ENCODE measurements around the gene LRRC4C.

The LRRC4C gene

DNA sequence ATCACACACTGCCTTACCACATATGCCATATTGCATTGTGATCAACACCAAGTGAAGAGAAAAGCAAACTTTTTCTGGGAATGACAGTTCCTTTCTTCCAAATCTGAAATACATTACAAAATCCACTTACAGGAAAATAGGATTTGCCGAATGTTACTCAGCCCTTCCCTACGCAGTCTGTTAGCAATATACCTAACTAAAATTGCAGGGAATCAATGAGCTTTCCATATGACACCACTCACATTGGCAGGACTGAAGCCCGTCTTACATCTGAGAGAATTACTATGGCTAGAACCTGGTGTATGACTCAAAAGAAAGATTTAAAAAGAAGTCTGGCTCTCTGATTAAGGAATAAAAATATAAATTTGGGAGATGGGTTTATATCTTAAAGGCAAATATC lies 136.0 kb downstream of the LRRC4C start:
- DNase-seq (ENCODE audit: low spot score) = no peak

DNA sequence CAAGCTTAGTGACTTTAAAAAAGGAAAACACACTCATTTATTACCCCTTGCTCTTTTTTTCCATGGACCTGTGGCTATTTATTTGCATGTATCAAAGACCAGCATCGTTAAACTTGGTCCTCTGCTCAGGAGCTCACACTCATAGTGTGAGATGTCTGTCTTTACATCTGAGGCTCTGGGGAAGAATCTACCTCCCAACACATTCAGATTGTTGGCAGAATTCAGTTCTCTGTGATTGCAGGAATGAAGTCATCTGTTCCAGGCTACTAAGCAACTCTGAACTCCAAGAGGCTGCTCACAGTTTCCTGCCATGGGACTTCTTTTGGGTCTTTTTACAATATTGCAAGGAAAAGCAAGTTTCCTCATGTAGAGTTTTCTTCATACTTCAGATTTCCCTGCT lies 138.8 kb downstream of the LRRC4C start:
- no peak for DNase-seq (ENCODE audit: low spot score)

DNA sequence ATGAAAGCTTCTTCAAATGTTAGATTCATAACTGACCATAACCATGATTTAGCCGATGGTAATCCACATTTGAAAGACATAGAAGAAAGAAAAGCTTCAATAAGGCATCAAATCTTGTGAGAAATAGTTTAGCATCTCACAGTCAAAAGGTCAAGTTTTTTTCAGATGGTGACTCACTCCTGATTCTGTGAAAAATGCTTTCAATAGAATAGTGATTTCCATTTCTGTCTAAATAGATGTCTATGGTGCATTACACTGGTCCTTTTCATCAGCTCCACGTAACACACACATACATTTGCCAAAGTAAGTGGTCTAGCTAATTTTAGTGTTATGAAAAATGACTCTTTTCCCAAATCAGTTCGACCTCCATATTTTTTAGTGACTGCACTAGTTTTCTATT lies 139.2 kb downstream of the LRRC4C start:
- no peak for DNase-seq (ENCODE audit: low spot score)

DNA sequence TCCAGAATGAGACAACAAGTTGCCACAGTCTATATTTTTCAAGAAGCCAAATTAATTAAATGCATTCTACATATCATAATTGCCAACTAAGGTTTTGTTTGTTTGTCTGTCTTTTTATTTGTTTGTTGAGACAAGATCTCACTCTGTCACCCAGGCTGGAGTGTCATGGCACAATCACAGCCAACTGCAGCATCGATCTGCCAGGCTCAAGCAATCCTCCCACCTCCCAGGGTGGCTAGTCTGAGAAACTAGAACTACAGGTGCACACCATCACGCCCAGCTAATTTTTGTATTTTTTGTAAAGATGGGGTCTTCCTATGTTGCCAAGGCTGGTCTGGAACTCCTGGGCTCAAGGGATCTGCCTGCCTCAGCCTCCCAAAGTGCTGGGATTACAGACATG lies 140.0 kb downstream of the LRRC4C start:
- DNase-seq (ENCODE audit: low spot score) = no peak

DNA sequence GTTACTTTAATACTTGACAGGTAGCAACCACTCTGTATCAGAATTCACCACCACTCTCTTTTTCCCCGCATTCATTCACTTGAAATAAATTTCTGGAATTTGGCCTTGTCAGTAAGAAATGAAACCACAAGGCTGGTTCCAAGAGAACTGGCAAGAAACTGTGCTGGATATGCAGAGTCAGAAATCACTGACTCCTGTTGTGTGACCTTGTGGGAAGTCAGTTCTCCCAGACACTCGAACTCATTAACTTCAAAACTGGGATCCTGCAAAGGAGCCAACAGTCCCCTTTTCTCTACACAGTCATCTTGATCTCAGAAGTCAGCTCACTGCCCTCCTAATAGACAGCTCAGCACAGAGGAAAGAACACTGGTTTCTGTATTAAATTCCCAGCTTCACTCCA lies 142.7 kb downstream of the LRRC4C start:
- no peak for DNase-seq (ENCODE audit: low spot score)

DNA sequence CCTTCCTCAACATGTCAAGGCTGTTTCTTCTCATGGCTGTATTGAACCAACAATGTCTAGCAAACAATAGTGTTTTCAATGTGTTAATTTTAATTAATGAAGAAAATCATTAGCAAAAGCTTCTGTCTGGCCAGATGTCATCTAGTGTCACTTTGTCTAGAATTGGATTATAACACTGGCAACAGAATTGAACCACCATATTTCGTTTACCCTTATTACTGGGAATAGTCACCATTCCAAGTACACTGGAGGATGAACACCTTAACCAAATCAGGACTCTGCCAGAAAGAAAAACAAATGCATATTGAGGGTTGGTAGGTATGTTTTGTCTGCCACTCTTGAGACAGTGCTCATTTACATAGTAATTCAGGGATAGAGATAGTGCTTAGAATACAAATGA lies 146.2 kb downstream of the LRRC4C start:
- DNase-seq (ENCODE audit: low spot score) = no peak

DNA sequence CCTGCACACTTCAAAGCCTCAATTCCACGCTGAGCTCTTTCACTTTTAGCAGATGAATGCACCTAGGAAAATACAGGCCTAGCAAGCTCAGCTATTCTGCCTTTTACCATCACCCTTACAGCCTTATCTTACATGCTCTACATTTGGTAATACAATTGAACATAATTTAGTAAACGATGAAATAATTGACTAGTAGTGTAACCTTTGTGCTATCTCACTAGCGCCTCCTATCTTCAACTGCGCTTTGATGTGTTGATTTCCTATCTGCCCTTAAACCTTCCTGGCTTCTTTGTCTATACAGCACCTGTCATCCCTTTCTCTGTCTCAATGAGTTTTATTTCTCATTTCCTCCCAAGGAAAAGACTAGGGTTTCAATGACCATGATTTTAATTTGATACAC lies 149.7 kb downstream of the LRRC4C start:
- DNase-seq (ENCODE audit: low spot score) = no peak

DNA sequence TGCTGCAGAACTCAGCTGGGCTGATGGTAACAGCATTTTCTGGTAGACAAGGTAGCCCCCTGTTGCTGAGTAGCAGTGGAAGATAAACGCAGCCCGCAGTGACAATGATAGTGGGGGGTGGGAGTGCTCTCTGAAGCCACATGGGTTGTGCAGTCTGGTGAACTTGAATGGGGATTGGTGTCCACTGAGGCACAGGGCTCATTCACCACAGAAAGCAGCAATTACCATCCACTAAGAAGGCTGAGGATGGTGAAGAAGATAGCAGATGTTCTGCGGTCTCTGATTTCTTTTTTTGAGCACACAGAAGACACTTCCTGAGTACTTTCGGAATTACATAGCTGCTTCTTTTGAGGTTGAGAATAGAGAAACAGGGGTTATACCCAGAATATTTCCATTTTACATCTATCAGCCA lies 150.3 kb downstream of the LRRC4C start:
- DNase-seq (ENCODE audit: low spot score) = no peak

DNA sequence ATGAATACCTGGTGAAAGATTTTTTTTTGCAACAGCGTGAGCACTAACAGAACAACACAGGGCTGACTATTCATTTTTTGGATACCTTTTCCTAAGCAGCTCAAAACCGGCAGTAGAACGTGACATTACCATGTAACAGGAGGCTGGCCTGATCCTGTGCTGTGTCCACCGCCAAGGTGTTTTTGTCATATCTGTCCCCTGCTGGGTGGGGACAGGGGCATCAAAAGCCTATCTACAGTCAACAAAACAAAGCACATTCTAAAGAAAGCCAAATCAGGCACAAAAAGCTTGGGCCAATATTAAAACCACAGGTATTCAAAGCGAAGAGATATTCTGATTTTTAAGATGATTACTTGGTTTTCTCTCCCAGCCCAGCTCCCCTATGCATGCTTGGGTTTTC lies 151.2 kb downstream of the LRRC4C start:
- no peak for DNase-seq (ENCODE audit: low spot score)

DNA sequence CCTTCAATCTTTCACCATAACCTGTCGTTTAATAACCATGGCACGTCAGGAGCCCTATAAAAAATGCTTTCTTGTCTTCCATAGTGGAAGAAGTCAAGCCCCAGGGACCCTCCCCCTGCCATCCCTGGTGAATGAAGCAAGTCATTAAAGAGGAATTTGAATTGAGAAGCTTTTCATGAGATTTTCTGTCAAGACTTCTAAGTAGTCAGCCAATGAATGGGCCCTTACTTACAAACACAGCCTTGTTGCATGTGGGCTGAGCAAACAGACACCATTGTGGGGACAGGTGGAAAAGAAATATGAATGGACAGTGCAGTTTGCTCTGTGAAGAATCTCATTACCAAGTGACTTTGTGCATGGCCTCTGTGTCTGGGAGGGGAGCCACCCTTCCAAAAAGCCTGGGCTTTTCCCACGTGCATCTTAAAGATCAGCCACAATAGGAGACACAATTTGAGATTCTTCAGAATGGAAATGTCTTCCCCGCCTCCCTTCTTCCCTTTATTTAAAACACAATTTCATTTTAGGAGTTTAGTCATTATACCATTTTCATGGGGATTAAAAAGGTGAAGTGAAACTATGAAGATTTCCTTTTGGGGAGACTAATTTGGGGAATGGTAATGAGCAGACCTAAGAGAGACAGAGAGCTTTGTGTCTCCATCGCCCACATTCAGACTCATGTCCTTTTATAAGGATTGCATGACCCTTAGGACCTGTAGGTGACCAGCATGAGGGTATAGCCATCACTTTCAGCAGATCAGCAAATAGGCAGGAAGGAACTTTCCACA lies 152.0 kb downstream of the LRRC4C start:
- no peak for DNase-seq (ENCODE audit: low spot score)

DNA sequence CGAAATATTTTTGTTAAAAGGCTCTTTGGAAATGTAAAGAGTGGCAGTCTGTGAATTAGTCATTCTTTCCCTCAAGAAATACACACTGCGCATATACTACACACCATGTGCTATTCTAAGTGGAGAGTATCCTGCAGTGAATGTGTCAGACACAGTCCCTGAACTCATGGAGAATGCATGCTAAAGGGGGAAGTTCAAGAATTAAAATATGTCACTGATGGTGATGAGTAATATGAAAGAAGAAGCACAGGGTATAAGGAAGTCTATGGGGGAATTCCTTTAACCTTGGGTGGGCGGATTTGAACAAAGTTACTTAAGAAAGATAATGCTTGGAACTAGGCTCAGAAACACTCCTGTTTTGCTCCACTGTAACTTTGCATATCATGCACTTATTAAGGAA lies 153.0 kb downstream of the LRRC4C start:
- DNase-seq (ENCODE audit: low spot score) = no peak

DNA sequence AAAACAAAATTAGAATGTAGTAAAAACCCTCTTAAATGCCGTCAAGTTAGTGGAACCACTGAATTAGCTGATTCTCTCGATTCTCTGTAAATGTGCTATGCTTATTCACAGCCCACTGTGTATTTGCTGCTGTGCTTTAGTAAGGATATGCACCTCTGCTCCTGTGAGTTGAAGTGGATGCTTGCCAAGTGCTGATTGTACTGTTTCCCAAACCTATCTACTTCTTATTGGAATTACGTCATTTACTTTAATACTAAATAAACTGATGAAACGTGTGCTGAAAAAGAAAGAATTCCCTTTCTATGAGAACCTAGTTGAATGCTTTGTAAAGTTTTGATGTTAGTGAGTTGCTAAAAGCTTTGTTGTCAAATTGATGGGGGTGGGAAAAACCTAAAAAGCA lies 158.4 kb downstream of the LRRC4C start:
- DNase-seq (ENCODE audit: low spot score) = no peak

DNA sequence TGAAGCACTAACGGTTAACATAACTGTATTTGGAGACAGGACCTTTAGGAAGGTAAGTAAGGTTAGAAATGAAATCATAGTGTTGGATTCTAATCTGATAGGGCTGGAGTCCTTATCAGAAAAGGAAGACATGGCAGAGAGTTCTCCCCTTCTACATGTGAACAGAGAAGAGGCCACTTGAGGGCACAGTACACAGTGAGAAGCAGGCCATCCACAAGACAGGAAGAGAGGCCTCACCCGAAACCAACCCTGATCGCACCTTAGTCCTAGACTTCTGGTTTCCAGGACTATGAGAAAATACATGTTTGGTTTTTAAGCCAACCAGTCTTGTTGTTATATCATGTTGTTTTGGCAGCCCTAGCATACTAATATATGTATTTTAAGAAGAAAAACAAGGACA lies 170.0 kb downstream of the LRRC4C start:
- no peak for DNase-seq (ENCODE audit: low spot score)

DNA sequence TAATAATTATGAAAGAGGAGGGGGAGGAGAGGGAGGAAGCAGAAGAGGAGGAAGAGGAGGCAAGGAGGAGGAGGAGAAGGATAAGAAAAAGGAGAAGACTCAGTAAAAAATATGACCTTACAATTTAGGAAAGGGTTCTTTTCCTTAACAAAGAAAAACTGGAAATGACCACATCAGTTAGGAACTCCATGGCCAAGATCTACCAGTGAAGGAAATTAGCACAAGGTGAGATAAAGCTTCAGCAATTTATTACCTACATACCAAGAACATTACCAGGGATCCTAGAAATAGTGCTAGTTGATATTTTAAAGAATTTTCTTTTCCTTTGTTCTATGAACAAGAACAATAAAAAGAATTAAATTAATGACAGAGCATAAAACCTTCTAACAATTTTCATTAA lies 172.7 kb downstream of the LRRC4C start:
- DNase-seq (ENCODE audit: low spot score) = no peak

DNA sequence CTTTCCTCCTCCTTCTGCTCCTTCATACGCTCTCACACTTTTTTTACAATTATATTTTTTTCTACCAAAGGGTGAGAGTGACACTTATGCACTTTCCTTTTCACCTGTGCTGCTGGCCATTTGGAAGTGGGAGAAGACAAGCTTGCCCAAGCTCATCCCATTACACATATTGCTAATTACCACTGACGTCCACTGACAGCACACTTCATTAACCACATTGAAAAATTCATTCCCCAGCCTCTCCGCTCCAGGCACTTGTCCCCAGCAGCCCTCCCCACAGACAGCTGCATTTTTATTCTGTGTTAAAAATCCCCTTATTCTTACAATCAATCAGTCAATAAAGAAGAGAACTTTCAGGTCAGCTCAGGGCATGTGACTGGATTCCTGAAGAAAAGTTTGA lies 175.1 kb downstream of the LRRC4C start:
- no peak for DNase-seq (ENCODE audit: low spot score)

DNA sequence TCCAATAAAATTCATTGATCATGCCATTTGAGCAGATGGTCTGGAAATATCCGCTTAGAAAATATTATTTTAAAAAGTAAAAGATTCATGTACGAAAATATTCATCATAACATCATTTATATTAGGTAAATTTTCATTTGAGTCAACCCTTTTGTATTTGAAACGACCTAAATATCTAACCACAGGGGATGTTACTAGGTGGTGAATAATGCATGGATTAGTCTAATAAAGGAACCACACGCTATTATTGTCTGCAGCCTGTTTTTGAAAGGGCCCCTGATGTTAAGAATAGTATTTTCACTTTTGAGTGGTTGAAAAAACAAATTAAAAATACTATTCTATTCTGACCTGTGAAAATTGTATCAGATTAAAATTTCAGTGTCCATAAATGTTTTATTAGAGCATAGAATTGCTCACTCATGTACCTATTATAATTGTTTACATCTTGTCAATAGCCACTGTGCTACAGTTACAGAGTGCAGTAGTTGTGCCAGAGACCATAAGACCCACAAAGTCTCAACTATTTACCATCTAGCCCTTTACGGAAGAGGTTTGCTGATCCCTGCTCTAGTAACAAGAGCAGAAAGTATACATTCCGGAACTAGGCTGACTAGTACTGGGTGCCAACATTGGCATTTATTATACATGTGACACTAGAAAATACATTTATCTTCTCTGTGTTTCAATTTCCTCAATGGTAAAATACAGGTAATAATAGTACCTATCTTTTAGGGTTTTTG lies 176.1 kb downstream of the LRRC4C start:
- no peak for DNase-seq (ENCODE audit: low spot score)

DNA sequence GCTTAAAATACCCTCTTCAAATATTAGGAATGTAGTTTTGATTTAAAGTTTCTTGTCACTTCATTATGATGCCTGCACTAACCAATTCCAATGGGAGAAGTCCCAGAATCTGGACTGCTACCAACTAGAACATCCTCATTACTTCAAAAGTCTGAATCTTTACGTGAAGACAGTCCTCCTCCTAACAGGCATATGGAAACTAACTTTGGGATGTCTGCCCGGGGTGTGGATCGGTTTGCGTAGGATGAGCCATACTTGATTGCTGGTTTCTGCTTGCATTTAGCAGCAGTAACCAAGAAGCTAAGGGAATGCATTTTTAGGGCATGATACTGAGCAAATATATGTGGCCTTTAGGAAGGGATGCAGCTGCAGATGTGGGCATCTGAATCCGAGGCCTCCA lies 177.1 kb downstream of the LRRC4C start:
- DNase-seq (ENCODE audit: low spot score) = no peak

DNA sequence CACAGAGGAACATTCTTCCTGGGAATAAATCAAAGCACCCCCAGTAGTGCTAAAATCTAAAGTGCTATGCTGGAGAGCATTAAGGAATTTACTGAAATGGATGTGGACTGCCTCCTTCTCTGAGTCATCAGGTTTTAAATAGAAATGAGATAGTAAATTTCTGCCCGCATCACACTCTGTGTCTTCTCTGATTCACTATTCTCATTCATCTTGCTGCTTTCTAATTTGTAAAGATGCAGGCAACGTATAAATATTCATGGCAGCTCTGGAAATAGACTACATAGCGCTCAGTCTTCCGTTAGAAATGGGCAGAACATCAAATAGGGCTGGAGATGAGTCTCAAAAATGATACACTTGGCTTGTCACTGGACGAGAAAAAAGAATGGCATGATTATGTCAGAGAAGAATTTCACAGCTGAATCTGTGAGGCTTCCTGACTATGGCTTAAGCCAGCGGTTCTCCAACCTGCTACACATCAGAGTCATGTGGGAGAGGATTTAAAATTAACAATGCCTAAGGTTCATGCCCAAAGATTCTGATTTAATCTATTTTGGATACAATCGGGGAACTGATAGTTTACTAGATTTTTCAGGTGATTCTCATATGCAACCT lies 178.2 kb downstream of the LRRC4C start:
- no peak for DNase-seq (ENCODE audit: low spot score)

DNA sequence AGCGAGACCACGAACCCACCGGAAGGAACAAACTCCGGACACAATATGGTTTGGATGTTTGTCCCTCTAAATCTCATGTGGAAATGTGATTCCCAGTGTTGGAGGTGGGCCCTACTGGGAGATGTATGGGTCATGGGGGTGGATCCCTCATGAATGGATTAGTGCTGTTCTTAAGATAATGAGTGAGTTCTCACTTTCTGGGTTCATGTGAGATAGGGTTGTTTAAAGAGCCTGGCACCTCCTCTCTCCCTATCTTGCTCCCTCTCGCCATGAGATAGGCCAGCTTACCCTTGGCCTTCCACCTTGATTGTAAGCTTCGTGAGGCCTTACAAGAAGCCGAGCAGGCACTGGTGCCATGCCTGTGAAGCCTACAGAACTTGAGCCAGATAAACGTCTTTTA lies 184.6 kb downstream of the LRRC4C start:
- no peak for DNase-seq (ENCODE audit: low spot score)

DNA sequence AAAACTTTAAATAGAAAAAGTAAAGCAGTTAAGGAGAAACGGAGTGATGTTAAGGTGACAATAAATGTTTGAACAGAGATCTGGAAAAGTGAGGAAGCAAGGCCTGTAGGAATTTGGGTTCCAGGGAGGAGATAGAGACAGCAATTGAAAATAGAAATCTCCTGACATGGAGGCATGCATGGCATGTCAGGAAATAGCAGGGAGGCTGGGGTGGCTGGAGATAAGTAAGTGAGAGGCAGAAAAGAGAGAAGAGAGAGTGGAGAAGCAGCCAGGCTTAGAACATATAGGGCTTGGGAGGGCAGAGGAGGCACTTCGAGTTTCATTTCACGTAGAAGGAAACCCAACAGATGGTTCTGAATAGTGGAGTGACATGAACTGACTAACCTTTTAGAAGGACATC lies 185.5 kb downstream of the LRRC4C start:
- no peak for DNase-seq (ENCODE audit: low spot score)

DNA sequence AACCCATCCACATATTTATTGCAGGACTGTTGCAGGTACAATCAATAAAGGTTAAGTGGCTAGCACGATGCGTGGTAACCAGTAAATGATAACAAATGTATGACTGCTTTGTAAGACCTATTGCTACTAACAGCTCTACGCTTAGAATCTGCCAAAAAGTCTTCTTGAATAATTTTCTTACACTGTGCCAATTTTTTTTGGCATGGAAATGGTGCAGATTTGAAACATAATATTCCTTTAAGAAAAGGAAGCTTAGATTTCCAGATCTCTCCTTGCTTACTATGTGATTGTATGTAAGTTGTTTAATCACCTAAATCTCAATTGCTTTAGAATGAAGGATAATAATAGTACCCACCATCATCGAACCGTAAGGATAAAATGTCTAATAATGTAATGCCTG lies 192.0 kb downstream of the LRRC4C start:
- DNase-seq (ENCODE audit: low spot score) = no peak

DNA sequence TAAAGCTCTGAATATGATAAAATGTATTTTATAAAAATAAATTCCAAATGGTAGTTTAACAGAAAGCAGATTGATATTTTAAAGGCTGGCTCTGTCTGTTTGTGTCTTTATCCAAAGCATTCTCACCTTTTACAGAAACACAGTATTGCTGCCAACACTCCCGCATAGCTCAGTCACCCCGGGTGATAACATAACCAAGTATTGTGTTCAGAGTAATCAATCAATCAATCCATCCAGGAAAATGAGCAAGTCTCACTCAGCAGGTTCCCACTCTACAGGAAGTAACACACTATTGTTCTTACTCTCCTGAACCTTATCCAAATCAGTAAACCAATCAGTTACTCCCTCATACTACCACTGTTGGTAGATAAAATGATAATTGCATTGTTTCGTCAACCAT lies 203.4 kb downstream of the LRRC4C start:
- DNase-seq (ENCODE audit: low spot score) = no peak

DNA sequence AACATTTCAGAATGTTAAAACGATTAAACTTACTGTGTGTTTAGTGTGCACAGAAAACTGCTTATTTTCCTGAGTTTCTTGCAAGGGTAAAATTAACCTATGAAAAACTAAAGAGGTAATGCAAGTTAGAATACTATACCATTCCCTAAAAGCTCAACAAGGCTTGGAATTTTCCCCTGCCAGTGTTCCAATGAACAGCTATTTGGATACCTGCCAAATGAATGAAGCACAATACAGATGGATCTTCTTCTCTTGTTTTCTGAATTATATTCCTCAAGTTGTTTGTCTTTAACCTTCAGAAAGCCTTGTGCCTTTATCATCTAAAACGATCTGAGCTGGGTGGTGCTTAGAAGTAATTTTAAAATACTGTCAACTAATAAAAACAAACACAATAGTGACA lies 204.5 kb downstream of the LRRC4C start:
- no peak for DNase-seq (ENCODE audit: low spot score)
